ENCODE results near the gene NCR3LG1.

- TF ChIP-seq CTCF (IDR thresholded peaks at IDR 0.05; ENCODE audit: low read length) (no peak), EZH2 (IDR thresholded peaks at IDR 0.05; ENCODE audit: borderline replicate concordance, low read length) (no peak)
Measured at GRCh38 chr11:17401316-17401715, 49.7 kb downstream of the NCR3LG1 start.

Measured in OCI-LY1 (cell line).